Peyer's patch (tissue), 4 donors: Measurements from ENCODE around the gene ARHGAP30.
"Not testable (repeated sequence)": the region's sequence is repeated elsewhere in the genome, so short reads cannot be mapped to it uniquely, and the experiment has no call there.

Experiments used
- POLR2A ChIP-seq, 2 donors: fragments of 450-650 bp; IDR thresholded peaks; one replicate each; pipeline ENCODE4 v1.5.1; 2017; ENCODE audit warnings: antibody characterized with exemption in 2 of 2, mild to moderate bottlenecking in 2 of 2, moderate library complexity in 2 of 2
- TF ChIP-seq, protein P1 (sequence below), 6 experiments: fragments of 450-650 bp in 4 of 6; fragments of 200-600 bp in 2 of 6; sonication (generic) in 1 of 6; IDR thresholded peaks; one replicate each; pipeline ENCODE4 v1.5.1; 2017 to 2019; ENCODE audit warnings: antibody characterized with exemption in 6 of 6, mild to moderate bottlenecking in 3 of 6, moderate library complexity in 1 of 6

DNA sequence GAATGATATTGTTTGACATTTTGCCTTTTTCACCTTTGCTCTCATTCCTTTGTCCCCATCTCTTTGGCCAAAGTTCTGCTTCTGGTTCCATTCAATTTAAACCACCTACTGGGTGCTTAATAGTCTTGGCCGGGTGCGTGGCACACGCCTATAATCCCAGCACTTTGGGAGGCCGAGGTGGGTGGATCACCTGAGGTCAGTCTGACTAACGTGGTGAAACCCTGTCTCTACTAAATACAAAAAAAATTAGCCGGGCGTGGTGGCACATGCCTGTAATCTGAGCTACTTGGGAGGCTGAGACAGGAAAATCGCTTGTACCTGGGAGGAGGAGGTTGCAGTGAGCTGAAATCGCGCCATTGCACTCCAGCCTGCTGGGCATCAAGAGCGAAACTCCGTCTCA lies 47.3 kb downstream of the ARHGAP30 start:
- TF ChIP-seq, protein P1, sequence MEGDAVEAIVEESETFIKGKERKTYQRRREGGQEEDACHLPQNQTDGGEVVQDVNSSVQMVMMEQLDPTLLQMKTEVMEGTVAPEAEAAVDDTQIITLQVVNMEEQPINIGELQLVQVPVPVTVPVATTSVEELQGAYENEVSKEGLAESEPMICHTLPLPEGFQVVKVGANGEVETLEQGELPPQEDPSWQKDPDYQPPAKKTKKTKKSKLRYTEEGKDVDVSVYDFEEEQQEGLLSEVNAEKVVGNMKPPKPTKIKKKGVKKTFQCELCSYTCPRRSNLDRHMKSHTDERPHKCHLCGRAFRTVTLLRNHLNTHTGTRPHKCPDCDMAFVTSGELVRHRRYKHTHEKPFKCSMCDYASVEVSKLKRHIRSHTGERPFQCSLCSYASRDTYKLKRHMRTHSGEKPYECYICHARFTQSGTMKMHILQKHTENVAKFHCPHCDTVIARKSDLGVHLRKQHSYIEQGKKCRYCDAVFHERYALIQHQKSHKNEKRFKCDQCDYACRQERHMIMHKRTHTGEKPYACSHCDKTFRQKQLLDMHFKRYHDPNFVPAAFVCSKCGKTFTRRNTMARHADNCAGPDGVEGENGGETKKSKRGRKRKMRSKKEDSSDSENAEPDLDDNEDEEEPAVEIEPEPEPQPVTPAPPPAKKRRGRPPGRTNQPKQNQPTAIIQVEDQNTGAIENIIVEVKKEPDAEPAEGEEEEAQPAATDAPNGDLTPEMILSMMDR (IDR thresholded peaks at IDR 0.05), result not testable (repeated sequence)
- TF ChIP-seq POLR2A (IDR thresholded peaks at IDR 0.05), result not testable (repeated sequence)
